HCEC 1CT (cell line): ENCODE measurements around the gene TNFRSF14.

ENCODE experiments used
- DNase-seq: peaks from one replicate; pipeline ENCODE4 v3.0.0-alpha.2; 2017

The TNFRSF14 gene

GRCh38 chr1:2523891-2524609, 32.1 kb upstream of the TNFRSF14 start:
- no peak for DNase-seq

DNA sequence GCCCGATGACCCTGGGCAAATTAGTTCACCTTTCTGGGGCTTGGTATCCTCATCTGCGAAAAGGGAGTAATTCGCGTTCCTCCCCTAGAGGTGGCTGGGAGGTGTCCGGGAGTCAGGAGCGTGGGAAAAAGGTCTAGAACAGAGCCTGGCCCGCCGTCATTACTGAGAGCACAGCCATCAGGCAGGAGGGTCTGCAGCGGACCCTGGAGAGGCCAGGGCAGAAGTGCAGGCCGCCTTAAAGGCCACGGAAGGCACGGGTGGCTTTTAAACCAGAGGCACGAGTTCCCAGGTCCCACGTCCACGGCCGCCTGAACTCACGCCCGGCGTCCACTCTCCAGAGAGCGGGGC, 30.6 kb upstream of the TNFRSF14 start:
- DNase-seq = no peak

GRCh38 chr1:2525920-2526823, 30.0 kb upstream of the TNFRSF14 start, which contains the start of gene PANK4:
Gene PANK4 (minus strand): TSS chr1:2526596. CDS start chr1:2526587, 9 bp downstream.
- peak; percentile 94 for DNase-seq

GRCh38 chr1:2526824-2527555, 29.2 kb upstream of the TNFRSF14 start:
- DNase-seq = peak; percentile 43

DNA sequence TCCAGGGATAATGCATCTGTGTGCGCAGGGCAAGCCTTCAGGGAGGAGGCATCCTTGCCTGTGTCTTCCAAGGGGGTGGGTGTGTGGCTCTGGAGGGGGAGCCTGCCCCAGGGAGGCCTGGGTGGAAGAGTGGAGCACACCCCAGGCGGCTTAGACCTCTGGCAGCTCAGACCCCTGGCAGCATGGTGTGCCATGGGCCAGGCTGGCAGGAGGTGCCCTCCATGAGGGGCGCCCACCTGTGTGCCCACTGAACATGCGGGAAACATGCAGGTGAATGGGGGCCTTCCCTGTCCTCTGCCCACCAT, 28.7 kb upstream of the TNFRSF14 start:
- no peak for DNase-seq

GRCh38 chr1:2528016-2528415, 28.2 kb upstream of the TNFRSF14 start:
- DNase-seq = no peak

DNA sequence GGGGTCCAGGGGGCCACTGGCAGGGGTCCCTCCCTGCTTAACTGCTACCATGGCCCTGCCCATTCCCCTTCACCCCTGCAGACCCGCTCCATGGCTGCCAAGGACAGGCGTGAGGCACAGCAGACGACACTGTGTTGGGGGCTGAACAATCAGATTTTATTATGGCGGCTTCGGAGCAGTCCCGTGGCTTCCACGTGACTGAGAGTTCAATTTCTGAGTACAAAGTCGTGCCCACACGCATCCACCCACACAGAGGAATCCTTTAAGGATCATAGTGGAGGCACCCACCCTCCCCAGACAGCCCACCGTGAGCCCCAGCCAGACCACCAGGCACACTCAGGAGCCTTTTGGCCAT, 27.6 kb upstream of the TNFRSF14 start:
- no peak for DNase-seq

DNA sequence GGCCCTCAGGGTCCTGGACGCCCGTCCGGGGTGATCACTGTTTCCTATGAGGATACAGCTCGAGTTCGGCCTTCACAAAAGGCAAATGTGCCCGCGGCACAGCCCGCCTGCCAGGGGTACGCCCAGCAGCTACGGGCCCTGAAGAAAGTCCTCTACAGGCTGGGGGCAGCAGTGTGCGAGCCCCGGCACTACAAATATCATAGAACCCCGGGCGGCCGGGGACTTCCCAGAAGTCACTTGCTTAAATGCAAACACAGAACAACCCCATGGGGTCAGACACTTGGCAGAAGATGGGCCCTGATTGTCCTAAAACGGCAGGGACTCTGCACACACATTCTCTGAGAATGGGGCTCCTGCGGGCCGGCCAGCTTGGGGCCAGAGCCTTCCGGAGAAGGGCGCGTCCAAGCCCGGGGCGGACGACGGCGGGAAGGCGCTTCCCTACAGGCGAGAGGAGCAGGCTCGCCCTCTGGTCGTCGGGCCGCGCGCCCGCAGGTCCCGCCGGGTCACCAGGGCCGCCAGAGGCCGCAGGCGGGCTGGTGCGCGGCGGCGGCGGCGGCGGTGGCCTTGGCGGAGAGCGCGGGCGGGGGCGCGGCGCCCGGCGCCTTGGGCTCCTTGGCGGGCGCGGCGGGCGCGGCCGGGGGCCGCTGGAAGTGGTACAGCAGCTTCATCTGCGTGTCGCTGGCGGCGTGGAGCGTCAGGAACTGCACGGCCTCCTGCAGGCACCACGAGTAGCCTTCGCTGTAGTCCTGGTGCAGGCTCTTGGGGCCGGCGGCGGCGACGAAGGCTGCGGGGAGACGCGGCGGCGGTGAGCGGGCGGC, 27.0 kb upstream of the TNFRSF14 start:
- no peak for DNase-seq

GRCh38 chr1:2529784-2530512, 26.2 kb upstream of the TNFRSF14 start, which contains the start of gene HES5:
Gene HES5 (minus strand): TSS chr1:2530263. CDS start chr1:2530164, 99 bp downstream.
- no peak for DNase-seq

- DNase-seq = no peak
These were observed 25.4 kb upstream of the TNFRSF14 start for GRCh38 chr1:2530513-2531361.

- no peak for DNase-seq
These were observed 23.5 kb upstream of the TNFRSF14 start for GRCh38 chr1:2532485-2533160.

- DNase-seq = peak; percentile 55
These were observed 22.8 kb upstream of the TNFRSF14 start for GRCh38 chr1:2533365-2533764.

- DNase-seq = no peak
These were observed 21.9 kb upstream of the TNFRSF14 start for GRCh38 chr1:2534315-2534686.

DNA sequence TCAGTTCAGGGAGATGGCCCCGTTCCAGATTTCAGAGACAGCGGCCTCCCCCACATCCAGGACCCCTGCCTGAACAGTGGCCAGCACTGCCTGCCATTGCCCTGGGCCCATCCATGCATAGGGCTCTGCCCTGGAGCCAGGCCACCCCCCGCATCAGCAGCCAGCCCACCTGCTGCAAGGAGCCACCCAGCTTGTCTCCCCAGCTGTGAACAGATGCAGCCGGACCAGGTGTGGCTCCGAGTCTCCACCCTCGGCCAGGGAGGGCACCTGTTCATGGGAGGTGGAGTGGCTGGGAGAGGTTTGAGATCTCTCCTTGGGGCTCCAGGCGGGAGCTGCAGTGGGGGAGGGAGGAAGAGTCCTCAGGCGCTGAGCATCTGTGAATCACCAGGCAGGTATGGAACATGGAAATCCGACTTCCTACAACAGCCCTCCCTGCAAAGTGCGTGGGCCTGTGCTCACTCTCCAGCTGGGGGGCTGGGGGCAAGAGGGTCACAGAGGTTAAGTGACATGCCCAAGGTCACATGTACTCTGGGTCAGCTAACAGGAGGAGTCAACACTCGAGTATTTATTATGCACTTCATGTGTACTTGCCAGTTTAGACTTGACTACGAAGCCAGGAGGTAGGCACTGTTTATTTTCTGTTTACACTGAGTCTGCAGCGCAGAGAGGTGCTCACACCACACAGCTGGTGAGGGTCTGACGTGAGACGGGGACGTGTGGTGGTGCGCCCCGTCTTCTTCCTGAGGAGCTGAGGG, 21.3 kb upstream of the TNFRSF14 start:
- peak; percentile 73 for DNase-seq

DNA sequence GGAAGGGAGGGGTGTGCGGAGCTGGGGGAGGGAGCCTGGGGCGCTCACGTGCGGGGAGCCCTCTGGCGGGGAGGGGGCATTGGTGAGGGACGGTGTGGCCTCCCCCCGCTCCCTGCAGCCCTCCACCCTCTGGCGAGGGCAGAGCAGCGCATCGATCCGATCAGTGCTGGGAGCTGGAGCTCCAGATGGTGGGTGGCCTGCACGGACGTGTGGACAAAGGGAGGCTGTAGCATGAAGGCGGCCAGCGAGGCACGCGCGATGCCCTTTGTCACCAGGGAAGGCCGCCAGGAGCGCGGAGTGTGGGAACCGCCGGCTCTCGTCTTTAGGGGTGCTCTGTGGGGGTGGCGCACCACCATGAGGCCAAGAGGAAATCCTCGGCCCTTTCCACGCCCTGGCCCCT, 20.7 kb upstream of the TNFRSF14 start:
- DNase-seq = no peak

- DNase-seq = no peak
These were observed 20.2 kb upstream of the TNFRSF14 start for GRCh38 chr1:2535981-2536380.

DNA sequence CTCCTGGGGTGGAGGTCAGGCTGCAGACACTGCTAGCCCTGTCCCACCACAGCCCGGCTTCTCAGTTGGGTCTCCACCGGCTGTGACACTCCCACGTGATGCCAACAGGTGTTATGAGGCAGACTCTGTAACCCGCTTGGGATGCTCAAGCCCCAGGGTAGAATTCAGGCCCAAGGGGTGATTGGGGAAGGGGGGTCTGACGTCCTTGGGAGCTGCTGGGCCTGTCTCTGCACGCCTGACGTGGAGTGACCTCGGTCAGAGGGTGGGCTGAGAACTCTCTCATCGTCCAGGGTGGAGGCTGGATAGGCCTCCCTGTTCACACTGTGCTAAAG, 18.4 kb upstream of the TNFRSF14 start:
- DNase-seq = no peak

GRCh38 chr1:2538376-2538775, 17.8 kb upstream of the TNFRSF14 start:
- DNase-seq = no peak

GRCh38 chr1:2538872-2539271, 17.3 kb upstream of the TNFRSF14 start:
- DNase-seq = no peak
